ENCODE measurements around the gene KIF17.
A peak's percentile ranks its signal among the peaks of the same experiment; 100 is the strongest.

The KIF17 gene

GRCh38 chr1:20717452-20718342 is at the start of gene KIF17:
TSS of gene KIF17 (minus strand) at chr1:20718007. CDS start at chr1:20717706, 301 bp downstream.
- Histone ChIP-seq H3K27ac (peak within 1 kb of the TSS in 3 of 21 experiments; percentile 39 to 41 (median 39)), H3K4me3 (peak within 1 kb of the TSS; percentile 16 to 40 (median 27))

- no peak overlapping the region for H3K4me3 ChIP-seq
- H3K27ac ChIP-seq: no peak overlapping the region
Observed at GRCh38 chr1:20767271-20767670, 49.5 kb upstream of the KIF17 start.

- no peak overlapping the region for H3K4me3 ChIP-seq
- no peak overlapping the region for H3K27ac ChIP-seq
Observed at GRCh38 chr1:20763417-20763816, 45.6 kb upstream of the KIF17 start.

GRCh38 chr1:20760322-20760721 is 42.5 kb upstream of the KIF17 start:
- H3K4me3 ChIP-seq: no peak overlapping the region
- no peak overlapping the region for H3K27ac ChIP-seq

- no peak overlapping the region for H3K4me3 ChIP-seq
- H3K27ac ChIP-seq: no peak overlapping the region
Observed at GRCh38 chr1:20753589-20753988, 35.8 kb upstream of the KIF17 start.

GRCh38 chr1:20751462-20751990 is 33.7 kb upstream of the KIF17 start:
- H3K4me3 ChIP-seq: no peak overlapping the region
- no peak overlapping the region for H3K27ac ChIP-seq

- Histone ChIP-seq H3K27ac (no peak overlapping the region), H3K4me3 (no peak overlapping the region)
Observed at GRCh38 chr1:20742671-20743070, 24.9 kb upstream of the KIF17 start.

GRCh38 chr1:20740781-20741180 is 23.0 kb upstream of the KIF17 start:
- Histone ChIP-seq H3K27ac (no peak overlapping the region), H3K4me3 (no peak overlapping the region)

GRCh38 chr1:20739225-20739624 is 21.4 kb upstream of the KIF17 start:
- no peak overlapping the region for H3K4me3 ChIP-seq
- H3K27ac ChIP-seq: peak overlapping the region in 1 of 21 experiments; percentile 11

- H3K4me3 ChIP-seq: no peak overlapping the region
- peak overlapping the region in 1 of 21 experiments; percentile 8 for H3K27ac ChIP-seq
Observed at GRCh38 chr1:20735581-20736111, 17.8 kb upstream of the KIF17 start.

- peak overlapping the region in 4 of 7 experiments; percentile 18 to 57 (median 52) for H3K4me3 ChIP-seq
- peak overlapping the region in 9 of 21 experiments; percentile 11 to 66 (median 51) for H3K27ac ChIP-seq
Observed at GRCh38 chr1:20733360-20733975, 15.7 kb upstream of the KIF17 start.

GRCh38 chr1:20732588-20733359 is 15.0 kb upstream of the KIF17 start, which contains the start of gene SH2D5:
TSS of gene SH2D5 (minus strand) at chr1:20732703. CDS start at chr1:20728044, 4,659 bp downstream.
- H3K27ac ChIP-seq: peak within 1 kb of the TSS in 12 of 21 experiments; percentile 11 to 66 (median 43)
- H3K4me3 ChIP-seq: peak within 1 kb of the TSS; percentile 18 to 57 (median 39)

- Histone ChIP-seq H3K27ac (peak overlapping the region in 4 of 21 experiments; percentile 14 to 65 (median 18)), H3K4me3 (peak overlapping the region; percentile 18 to 57 (median 39))
Observed at GRCh38 chr1:20732071-20732587, 14.3 kb upstream of the KIF17 start.

- Histone ChIP-seq H3K27ac (no peak overlapping the region), H3K4me3 (peak overlapping the region; percentile 18 to 57 (median 39))
Observed at GRCh38 chr1:20731057-20731991, 13.5 kb upstream of the KIF17 start.

- no peak overlapping the region for H3K27ac ChIP-seq
- no peak overlapping the region for H3K4me3 ChIP-seq
Observed at GRCh38 chr1:20730690-20731056, 12.9 kb upstream of the KIF17 start.

GRCh38 chr1:20729990-20730689 is 12.3 kb upstream of the KIF17 start:
- H3K27ac ChIP-seq: no peak overlapping the region
- H3K4me3 ChIP-seq: no peak overlapping the region

- Histone ChIP-seq H3K27ac (no peak overlapping the region), H3K4me3 (no peak overlapping the region)
Observed at GRCh38 chr1:20729155-20729931, 11.5 kb upstream of the KIF17 start.

All from skin epidermis (tissue), 12 donors.